Mesothelial cell of epicardium (in vitro differentiated cells): Measurements from ENCODE around the gene SYT17. TPM values are rescaled to one million over a fixed set of nuclear protein-coding genes. Genes with fewer than 3 reads are reported as not detected.
"Not testable (repeated sequence)": the region's sequence is repeated elsewhere in the genome, so short reads cannot be mapped to it uniquely, and the experiment has no call there.

Source experiments
- DNase-seq, 2 experiments: peaks; one replicate each; pipeline ENCODE4 v3.0.0; 2021; ENCODE audit warnings: low spot score in 2 of 2; ENCODE audit not compliant: unreplicated experiment in 2 of 2
- H3K27ac Mint-ChIP-seq: 2 replicates; pipeline ENCODE4 v1.8.0; 2021; ENCODE audit warnings: mixed read lengths
- H3K27me3 Mint-ChIP-seq: 2 replicates; pipeline ENCODE4 v1.8.0; 2021; ENCODE audit warnings: low read depth, mixed read lengths
- H3K36me3 Mint-ChIP-seq: 2 replicates; pipeline ENCODE4 v1.8.0; 2021; ENCODE audit warnings: mixed read lengths
- H3K4me1 Mint-ChIP-seq: 2 replicates; pipeline ENCODE4 v1.8.0; 2021; ENCODE audit warnings: mixed read lengths
- H3K4me3 Mint-ChIP-seq: 2 replicates; pipeline ENCODE4 v1.8.0; 2021; ENCODE audit warnings: mild to moderate bottlenecking, moderate library complexity, mixed read lengths
- H3K9me3 Mint-ChIP-seq: 2 replicates; pipeline ENCODE4 v1.8.0; 2021; ENCODE audit warnings: mixed read lengths
- total RNA-seq: library from RNA; stranded (reverse); gene quantifications from 3 replicates; pipeline ENCODE4 v1.2.1, GENCODE V29; 2021
- TF ChIP-seq, protein P1 (sequence below): fragments of 200-600 bp; sonication (generic); IDR thresholded peaks from one replicate; pipeline ENCODE4 v1.5.0; 2021; ENCODE audit warnings: antibody characterized with exemption; ENCODE audit not compliant: unreplicated experiment

The SYT17 gene
- total RNA-seq, 1 donor from 2014 or later = 7.4 TPM

- Mint-ChIP-seq H3K4me1 (no peaks in the 10 kb centered on the region), H3K4me3 (no peak overlapping the region), H3K36me3 (peaks cover 11% of the 10 kb centered on the region), H3K9me3 (no peaks in the 10 kb centered on the region), H3K27me3 (no peaks in the 10 kb centered on the region), H3K27ac (no peak overlapping the region)
- DNase-seq = no peak
- TF ChIP-seq, protein P1, sequence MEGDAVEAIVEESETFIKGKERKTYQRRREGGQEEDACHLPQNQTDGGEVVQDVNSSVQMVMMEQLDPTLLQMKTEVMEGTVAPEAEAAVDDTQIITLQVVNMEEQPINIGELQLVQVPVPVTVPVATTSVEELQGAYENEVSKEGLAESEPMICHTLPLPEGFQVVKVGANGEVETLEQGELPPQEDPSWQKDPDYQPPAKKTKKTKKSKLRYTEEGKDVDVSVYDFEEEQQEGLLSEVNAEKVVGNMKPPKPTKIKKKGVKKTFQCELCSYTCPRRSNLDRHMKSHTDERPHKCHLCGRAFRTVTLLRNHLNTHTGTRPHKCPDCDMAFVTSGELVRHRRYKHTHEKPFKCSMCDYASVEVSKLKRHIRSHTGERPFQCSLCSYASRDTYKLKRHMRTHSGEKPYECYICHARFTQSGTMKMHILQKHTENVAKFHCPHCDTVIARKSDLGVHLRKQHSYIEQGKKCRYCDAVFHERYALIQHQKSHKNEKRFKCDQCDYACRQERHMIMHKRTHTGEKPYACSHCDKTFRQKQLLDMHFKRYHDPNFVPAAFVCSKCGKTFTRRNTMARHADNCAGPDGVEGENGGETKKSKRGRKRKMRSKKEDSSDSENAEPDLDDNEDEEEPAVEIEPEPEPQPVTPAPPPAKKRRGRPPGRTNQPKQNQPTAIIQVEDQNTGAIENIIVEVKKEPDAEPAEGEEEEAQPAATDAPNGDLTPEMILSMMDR = no peak
These were observed 15.1 kb downstream of the SYT17 start for GRCh38 chr16:19183187-19183586.

- H3K27ac Mint-ChIP-seq = no peak overlapping the region
- no peaks in the 10 kb centered on the region for H3K9me3 Mint-ChIP-seq
- H3K4me3 Mint-ChIP-seq = no peak overlapping the region
- TF ChIP-seq, protein P1 = no peak
- H3K27me3 Mint-ChIP-seq = no peaks in the 10 kb centered on the region
- H3K4me1 Mint-ChIP-seq = no peaks in the 10 kb centered on the region
- peaks cover 12% of the 10 kb centered on the region for H3K36me3 Mint-ChIP-seq
- DNase-seq = no peak
These were observed 16.9 kb downstream of the SYT17 start for GRCh38 chr16:19184823-19185509.

GRCh38 chr16:19185510-19185851 is 17.4 kb downstream of the SYT17 start:
- H3K27ac Mint-ChIP-seq = no peak overlapping the region
- H3K4me3 Mint-ChIP-seq = no peak overlapping the region
- no peaks in the 10 kb centered on the region for H3K9me3 Mint-ChIP-seq
- TF ChIP-seq, protein P1 = no peak
- no peak for DNase-seq
- peaks cover 12% of the 10 kb centered on the region for H3K36me3 Mint-ChIP-seq
- H3K4me1 Mint-ChIP-seq = no peaks in the 10 kb centered on the region
- H3K27me3 Mint-ChIP-seq = no peaks in the 10 kb centered on the region

DNA sequence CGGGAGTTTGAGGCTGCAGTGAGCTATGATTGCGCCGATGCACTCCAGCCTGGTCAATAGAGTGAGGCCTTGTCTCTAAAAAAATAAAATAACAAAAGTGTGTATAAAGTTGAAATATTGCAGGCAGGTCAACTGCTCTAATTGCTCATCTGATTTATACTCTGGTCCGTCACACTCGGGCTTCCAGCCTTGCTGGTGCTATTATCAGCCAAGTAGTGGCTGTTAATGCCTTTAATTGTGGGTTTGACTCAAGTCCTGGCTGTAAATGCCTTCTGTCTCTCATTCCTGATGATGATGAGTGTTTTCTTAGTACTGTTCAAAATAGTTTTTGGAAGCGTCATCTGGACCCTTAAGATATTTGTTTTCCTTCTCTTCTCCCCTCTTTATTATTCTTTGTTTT is 18.4 kb downstream of the SYT17 start:
- Mint-ChIP-seq H3K27ac (no peak overlapping the region), H3K27me3 (no peaks in the 10 kb centered on the region), H3K36me3 (peaks cover 12% of the 10 kb centered on the region), H3K4me3 (no peak overlapping the region), H3K9me3 (peaks cover 3% of the 10 kb centered on the region), H3K4me1 (no peaks in the 10 kb centered on the region)
- TF ChIP-seq, protein P1 = no peak
- no peak for DNase-seq

- H3K9me3 Mint-ChIP-seq, DNase-seq, H3K4me3 Mint-ChIP-seq, H3K27me3 Mint-ChIP-seq, H3K4me1 Mint-ChIP-seq, H3K27ac Mint-ChIP-seq: not testable (repeated sequence)
- peaks cover 12% of the 10 kb centered on the region for H3K36me3 Mint-ChIP-seq
These were observed 19.9 kb downstream of the SYT17 start for GRCh38 chr16:19187961-19188360.

DNA sequence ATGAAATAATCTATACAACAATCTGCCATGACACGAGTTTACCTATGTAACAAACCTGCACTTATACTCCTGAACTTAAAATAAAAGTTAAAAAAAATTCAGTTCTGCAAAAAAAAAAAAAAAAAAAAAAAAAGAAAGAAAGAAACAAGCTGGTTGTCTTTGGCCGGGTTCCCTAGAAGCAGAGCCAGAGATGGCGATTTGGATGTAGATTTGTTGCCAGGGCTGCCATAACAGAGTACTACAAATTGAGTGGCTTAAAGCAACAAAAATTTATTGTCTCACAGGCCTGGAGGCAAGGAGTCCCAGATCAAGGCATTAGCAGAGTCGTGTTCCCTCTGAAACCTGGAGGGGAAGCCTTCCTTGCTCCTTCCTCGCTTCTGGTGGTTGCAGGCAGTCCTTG is 20.4 kb downstream of the SYT17 start:
- Mint-ChIP-seq H3K9me3 (peaks cover 4% of the 10 kb centered on the region), H3K27me3 (no peaks in the 10 kb centered on the region), H3K4me3 (no peak overlapping the region), H3K36me3 (peaks cover 11% of the 10 kb centered on the region), H3K27ac (no peak overlapping the region), H3K4me1 (no peaks in the 10 kb centered on the region)
- no peak for DNase-seq
- TF ChIP-seq, protein P1 = no peak
